GM03348 (cell line): ENCODE data around the gene CCL14.

Experiments
- DNase-seq: peaks from one replicate; pipeline ENCODE4 v3.0.0; 2012; ENCODE audit warnings: low spot score

The CCL14 gene

GRCh38 chr17:35988164-35988563 is 1.6 kb upstream of the CCL14 start:
- DNase-seq: no peak

GRCh38 chr17:35984140-35984539 is 2.4 kb downstream of the CCL14 start:
- no peak for DNase-seq

- DNase-seq: no peak
Observed at GRCh38 chr17:35982409-35983191, 3.9 kb downstream of the CCL14 start.

- no peak for DNase-seq
Observed at GRCh38 chr17:35981908-35982330, 4.6 kb downstream of the CCL14 start.

GRCh38 chr17:35981246-35981645 is 5.3 kb downstream of the CCL14 start, which contains the start of gene CCL16:
Gene CCL16 (minus strand): TSS chr17:35981497. CDS start chr17:35981420, 77 bp downstream.
- no peak for DNase-seq

GRCh38 chr17:35978346-35978745 is 8.2 kb downstream of the CCL14 start:
- DNase-seq: no peak

GRCh38 chr17:35977509-35977908 is 9.0 kb downstream of the CCL14 start:
- no peak for DNase-seq

GRCh38 chr17:35973333-35974260 is 12.9 kb downstream of the CCL14 start:
- no peak for DNase-seq

- no peak for DNase-seq
Observed at GRCh38 chr17:35972945-35973332, 13.6 kb downstream of the CCL14 start.

GRCh38 chr17:35972535-35972934 is 14.0 kb downstream of the CCL14 start:
- DNase-seq: no peak

- no peak for DNase-seq
Observed at GRCh38 chr17:35972066-35972465, 14.5 kb downstream of the CCL14 start.

- peak; percentile 81 for DNase-seq
Observed at GRCh38 chr17:35969558-35970380, 16.8 kb downstream of the CCL14 start.

GRCh38 chr17:35968520-35969054 is 17.9 kb downstream of the CCL14 start:
- no peak for DNase-seq

- no peak for DNase-seq
Observed at GRCh38 chr17:35965272-35965671, 21.3 kb downstream of the CCL14 start.

GRCh38 chr17:35963663-35964062 is 22.9 kb downstream of the CCL14 start:
- no peak for DNase-seq

- DNase-seq: no peak
Observed at GRCh38 chr17:35953720-35954119, 32.8 kb downstream of the CCL14 start.

- DNase-seq: no peak
Observed at GRCh38 chr17:35949401-35949800, 37.1 kb downstream of the CCL14 start.

- DNase-seq: no peak
Observed at GRCh38 chr17:35948092-35948491, 38.4 kb downstream of the CCL14 start.

GRCh38 chr17:35947156-35947585 is 39.4 kb downstream of the CCL14 start:
- peak; percentile 56 for DNase-seq

GRCh38 chr17:35944151-35944550 is 42.4 kb downstream of the CCL14 start:
- no peak for DNase-seq

GRCh38 chr17:35943537-35943936 is 43.0 kb downstream of the CCL14 start, which contains the start of gene LYZL6:
Gene LYZL6 (minus strand): TSS chr17:35943713. CDS start chr17:35939356, 4,357 bp downstream.
- no peak for DNase-seq
